Keratinocyte (primary cell): ENCODE data around the gene RBM34. TPM values are rescaled to one million over a fixed set of nuclear protein-coding genes. Genes with fewer than 3 reads are reported as not detected.

ENCODE experiments used
- DNase-seq: peaks from one replicate; pipeline ENCODE4 v3.0.0-alpha.2; 2011; ENCODE audit warnings: low read depth, missing footprints, low spot score
- FAIRE-seq: peaks from 2 replicates; lab custom pipeline; 2011; peaks lifted over from hg19 to GRCh38; lab: Jason Lieb, UNC
- H2AFZ ChIP-seq: 2 replicates; pipeline ENCODE4 v1.6.0; 2012; ENCODE audit warnings: low read length, control low read depth, inconsistent platforms; ENCODE audit not compliant: control insufficient read depth
- H3K27ac ChIP-seq: 2 replicates; pipeline ENCODE4 v1.5.1; 2011; ENCODE audit warnings: low read length; ENCODE audit not compliant: control insufficient read depth, insufficient read depth
- H3K27me3 ChIP-seq: 3 replicates; pipeline ENCODE4 v1.6.0; 2011; ENCODE audit warnings: low read length; ENCODE audit not compliant: control insufficient read depth, insufficient read depth; ENCODE audit errors: extremely low read depth
- H3K36me3 ChIP-seq, 2 experiments: 2 replicates in 1 of 2; 3 replicates in 1 of 2; pipeline ENCODE4 v1.5.1; 2011; ENCODE audit warnings: low read length in 2 of 2, mild to moderate bottlenecking in 1 of 2; ENCODE audit not compliant: control insufficient read depth in 2 of 2, insufficient read depth in 2 of 2; ENCODE audit errors: extremely low read depth in 1 of 2
- H3K4me1 ChIP-seq: 3 replicates; pipeline ENCODE4 v1.5.1; 2011; ENCODE audit warnings: low read length; ENCODE audit not compliant: control insufficient read depth, insufficient read depth; ENCODE audit errors: extremely low read depth
- H3K4me2 ChIP-seq: 3 replicates; pipeline ENCODE4 v1.6.0; 2011; ENCODE audit warnings: low read depth, low read length; ENCODE audit not compliant: control insufficient read depth, insufficient read depth; ENCODE audit errors: extremely low read depth
- H3K4me3 ChIP-seq, 3 experiments: fragments of 200-600 bp in 1 of 3; sonication (generic) in 1 of 3; 2 replicates in 2 of 3; 3 replicates in 1 of 3; pipeline ENCODE4 v1.5.1; 2011 to 2016; ENCODE audit warnings: low read length in 3 of 3, mild to moderate bottlenecking in 3 of 3, control low read depth in 2 of 3, inconsistent platforms in 1 of 3, low read depth in 1 of 3, mixed read lengths in 1 of 3, mixed run types in 1 of 3, moderate library complexity in 1 of 3; ENCODE audit not compliant: control insufficient read depth in 2 of 3, insufficient read depth in 2 of 3; ENCODE audit errors: extremely low read depth in 1 of 3
- H3K79me2 ChIP-seq: 2 replicates; pipeline ENCODE4 v1.6.0; 2012; ENCODE audit warnings: low read length; ENCODE audit not compliant: control insufficient read depth, insufficient read depth
- H3K9ac ChIP-seq: 3 replicates; pipeline ENCODE4 v1.6.0; 2011; ENCODE audit warnings: low read length; ENCODE audit not compliant: control insufficient read depth, insufficient read depth; ENCODE audit errors: extremely low read depth
- H3K9me1 ChIP-seq: 3 replicates; pipeline ENCODE4 v1.6.0; 2011; ENCODE audit warnings: low read length; ENCODE audit not compliant: control insufficient read depth, insufficient read depth; ENCODE audit errors: extremely low read depth
- H3K9me3 ChIP-seq: 2 replicates; pipeline ENCODE4 v1.5.1; 2012; ENCODE audit warnings: low read depth, low read length; ENCODE audit not compliant: control insufficient read depth
- H4K20me1 ChIP-seq: 3 replicates; pipeline ENCODE4 v1.6.0; 2011; ENCODE audit warnings: low read length; ENCODE audit not compliant: control insufficient read depth, insufficient read depth; ENCODE audit errors: extremely low read depth
- EZH2 ChIP-seq: IDR thresholded peaks from one replicate; pipeline ENCODE4 v1.6.1; 2012; ENCODE audit warnings: inconsistent platforms, mild to moderate bottlenecking, low read length, moderate library complexity
- dilution Hi-C: fragments of 300-500 bp; cut with MboI; formaldehyde crosslinking; loops from one replicate; pipeline ENCODE4 v1.7.0; 2020; ENCODE audit warnings: low sequenced_read_pairs; ENCODE audit not compliant: extremely low pct_ligation_motif_present
- polyA plus RNA-seq, 5 experiments: library from polyadenylated mRNA; depleted of rRNA in 3 of 5; stranded (reverse) in 3 of 5; stranded (forward) in 1 of 5; unstranded in 1 of 5; fragments of >200 nt; gene quantifications; 1 replicate in 1 of 5; 2 replicates in 3 of 5; 3 replicates in 1 of 5; pipeline versions ENCODE4 v1.2.1 to v1.2.3, GENCODE V29; 2011 to 2012; ENCODE audit warnings: missing spikeins in 2 of 5, low read depth in 1 of 5, low replicate concordance in 1 of 5
- TF ChIP-seq, protein P1 (sequence below), 3 experiments: IDR thresholded peaks in 1 of 3; conservative IDR thresholded peaks in 1 of 3; optimal IDR thresholded peaks in 1 of 3; 2 replicates in 2 of 3; 3 replicates in 1 of 3; pipeline versions ENCODE3 to v1.5.1; 2011; ENCODE audit warnings: low read length in 3 of 3, mild to moderate bottlenecking in 3 of 3, moderate library complexity in 2 of 3, control low read depth in 1 of 3, inconsistent platforms in 1 of 3; ENCODE audit not compliant: insufficient read depth in 2 of 3; ENCODE audit errors: extremely low read depth in 1 of 3

RBM34 gene
- polyA plus RNA-seq, 1 donor (not counting 4 experiments of a cell fraction or from before 2014, with no cell fraction given), result 39.3 TPM

DNA sequence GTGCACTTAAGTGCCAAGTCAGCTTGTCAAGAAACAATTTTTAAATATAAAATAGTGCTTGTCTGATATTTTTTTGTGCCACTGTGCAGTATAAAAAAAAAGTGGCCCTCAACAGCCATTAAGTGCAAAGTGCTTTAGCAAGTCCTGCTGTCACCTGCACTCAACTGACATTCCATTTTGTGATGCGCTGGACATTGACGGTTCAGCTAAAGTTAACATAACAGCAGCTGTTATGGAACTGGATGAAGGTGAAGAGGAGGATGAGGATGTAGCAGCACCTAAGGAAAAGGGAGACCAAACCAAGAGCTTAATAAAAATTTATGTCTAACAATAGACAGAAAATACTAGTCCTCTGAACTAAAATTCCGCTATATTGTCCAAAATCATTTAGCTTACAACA is 7.3 kb upstream of the RBM34 start:
- Histone ChIP-seq H3K36me3 (peaks cover 2 to 3% of the 10 kb centered on the region in 2 experiments), H3K9ac (no peak overlapping the region), H3K27me3 (no peaks in the 10 kb centered on the region), H3K4me3 (no peak overlapping the region), H3K79me2 (no peaks in the 10 kb centered on the region), H3K9me1 (no peaks in the 10 kb centered on the region), H2AFZ (no peak overlapping the region), H3K4me2 (no peak overlapping the region), H3K4me1 (no peaks in the 10 kb centered on the region), H3K27ac (no peak overlapping the region), H4K20me1 (no peaks in the 10 kb centered on the region), H3K9me3 (no peaks in the 10 kb centered on the region)
- TF ChIP-seq, protein P1, sequence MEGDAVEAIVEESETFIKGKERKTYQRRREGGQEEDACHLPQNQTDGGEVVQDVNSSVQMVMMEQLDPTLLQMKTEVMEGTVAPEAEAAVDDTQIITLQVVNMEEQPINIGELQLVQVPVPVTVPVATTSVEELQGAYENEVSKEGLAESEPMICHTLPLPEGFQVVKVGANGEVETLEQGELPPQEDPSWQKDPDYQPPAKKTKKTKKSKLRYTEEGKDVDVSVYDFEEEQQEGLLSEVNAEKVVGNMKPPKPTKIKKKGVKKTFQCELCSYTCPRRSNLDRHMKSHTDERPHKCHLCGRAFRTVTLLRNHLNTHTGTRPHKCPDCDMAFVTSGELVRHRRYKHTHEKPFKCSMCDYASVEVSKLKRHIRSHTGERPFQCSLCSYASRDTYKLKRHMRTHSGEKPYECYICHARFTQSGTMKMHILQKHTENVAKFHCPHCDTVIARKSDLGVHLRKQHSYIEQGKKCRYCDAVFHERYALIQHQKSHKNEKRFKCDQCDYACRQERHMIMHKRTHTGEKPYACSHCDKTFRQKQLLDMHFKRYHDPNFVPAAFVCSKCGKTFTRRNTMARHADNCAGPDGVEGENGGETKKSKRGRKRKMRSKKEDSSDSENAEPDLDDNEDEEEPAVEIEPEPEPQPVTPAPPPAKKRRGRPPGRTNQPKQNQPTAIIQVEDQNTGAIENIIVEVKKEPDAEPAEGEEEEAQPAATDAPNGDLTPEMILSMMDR (optimal IDR thresholded peaks at IDR 0.05 in 1 of 3, IDR thresholded peaks at IDR 0.05 in 1 of 3, conservative IDR thresholded peaks at IDR 0.05 in 1 of 3; ENCODE audit: extremely low read depth in 1 of 3, insufficient read depth in 2 of 3, low read length in 3 of 3), result no peak
- no peak for TF ChIP-seq EZH2
- dilution Hi-C loops, result no loop called here
- DNase-seq, result no peak
- no peak for FAIRE-seq

GRCh38 chr1:235161685-235162327 is 756 bp upstream of the RBM34 start:
- H3K79me2 ChIP-seq, result peaks cover 29% of the 10 kb centered on the region
- no peaks in the 10 kb centered on the region for H4K20me1 ChIP-seq
- H3K9ac ChIP-seq, result peak overlapping the region; percentile 89
- H3K36me3 ChIP-seq, result peaks cover 8% of the 10 kb centered on the region in 2 experiments
- peak overlapping the region; percentile 86 for H3K27ac ChIP-seq
- H3K4me3 ChIP-seq, result peak overlapping the region; percentile 54 to 88 (median 79)
- FAIRE-seq, result no peak
- no peaks in the 10 kb centered on the region for H3K9me3 ChIP-seq
- H3K4me1 ChIP-seq, result peaks cover 6% of the 10 kb centered on the region
- no peaks in the 10 kb centered on the region for H3K27me3 ChIP-seq
- DNase-seq, result no peak
- peak overlapping the region; percentile 91 for H3K4me2 ChIP-seq
- peak overlapping the region; percentile 93 for H2AFZ ChIP-seq
- dilution Hi-C loops, result no loop called here
- H3K9me1 ChIP-seq, result no peaks in the 10 kb centered on the region
- no peak for TF ChIP-seq EZH2
- TF ChIP-seq, protein P1 (optimal IDR thresholded peaks at IDR 0.05 in 1 of 3, IDR thresholded peaks at IDR 0.05 in 1 of 3, conservative IDR thresholded peaks at IDR 0.05 in 1 of 3; ENCODE audit: extremely low read depth in 1 of 3, insufficient read depth in 2 of 3, low read length in 3 of 3), result no peak
